ENCODE data around the gene PLAGL2. TPM values are rescaled to one million over a fixed set of nuclear protein-coding genes. Genes with fewer than 3 reads are reported as not detected.
"Not testable (repeated sequence)": the region's sequence is repeated elsewhere in the genome, so short reads cannot be mapped to it uniquely, and the experiment has no call there.

Gene PLAGL2
- polyA plus RNA-seq, 1 donor (not counting 4 experiments of a cell fraction or from before 2014, with no cell fraction given) = 4.3 TPM

DNA sequence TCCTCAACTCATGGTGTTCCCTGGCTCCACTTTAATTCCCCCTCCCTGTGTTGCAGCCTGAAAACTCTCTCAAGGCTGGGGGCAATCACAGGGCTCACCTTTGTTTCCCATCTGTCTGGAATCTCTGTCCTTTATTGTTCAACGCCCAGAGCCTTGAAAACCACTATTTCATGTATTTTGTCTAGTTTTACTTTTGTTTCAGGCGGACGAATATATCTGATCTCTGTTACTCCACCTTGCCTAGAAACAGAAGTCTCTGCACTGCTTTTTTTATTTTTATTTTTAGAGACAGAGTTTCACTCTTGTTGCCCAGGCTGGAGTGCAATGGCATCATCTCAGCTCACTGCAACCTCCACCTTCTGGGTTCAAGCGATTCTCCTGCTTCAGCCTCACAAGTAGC, 27.6 kb downstream of the PLAGL2 start:
- Histone ChIP-seq H3K9me3 (ENCODE audit: control insufficient read depth, low read depth, low read length) (no peaks in the 10 kb centered on the region), H3K9me1 (ENCODE audit: control insufficient read depth, extremely low read depth, insufficient read depth, low read length) (no peaks in the 10 kb centered on the region), H3K36me3 (ENCODE audit: control insufficient read depth in 2 of 2, extremely low read depth in 1 of 2, insufficient read depth in 2 of 2, low read length in 2 of 2) (no peaks in the 10 kb centered on the region), H4K20me1 (ENCODE audit: control insufficient read depth, extremely low read depth, insufficient read depth, low read length) (no peaks in the 10 kb centered on the region), H3K4me3 (ENCODE audit: control insufficient read depth in 2 of 3, extremely low read depth in 1 of 3, insufficient read depth in 2 of 3, low read depth in 1 of 3, low read length in 3 of 3) (no peak overlapping the region), H3K27ac (ENCODE audit: control insufficient read depth, insufficient read depth, low read length) (no peak overlapping the region), H3K4me1 (ENCODE audit: control insufficient read depth, extremely low read depth, insufficient read depth, low read length) (no peaks in the 10 kb centered on the region), H3K4me2 (ENCODE audit: control insufficient read depth, extremely low read depth, insufficient read depth, low read depth, low read length) (no peak overlapping the region), H3K9ac (ENCODE audit: control insufficient read depth, extremely low read depth, insufficient read depth, low read length) (no peak overlapping the region), H3K79me2 (ENCODE audit: control insufficient read depth, insufficient read depth, low read length) (no peaks in the 10 kb centered on the region), H3K27me3 (ENCODE audit: control insufficient read depth, extremely low read depth, insufficient read depth, low read length) (no peaks in the 10 kb centered on the region), H2AFZ (ENCODE audit: control insufficient read depth, low read length) (no peak overlapping the region)
- no peak for TF ChIP-seq EZH2 (IDR thresholded peaks at IDR 0.05; ENCODE audit: low read length)
- TF ChIP-seq, protein P1, sequence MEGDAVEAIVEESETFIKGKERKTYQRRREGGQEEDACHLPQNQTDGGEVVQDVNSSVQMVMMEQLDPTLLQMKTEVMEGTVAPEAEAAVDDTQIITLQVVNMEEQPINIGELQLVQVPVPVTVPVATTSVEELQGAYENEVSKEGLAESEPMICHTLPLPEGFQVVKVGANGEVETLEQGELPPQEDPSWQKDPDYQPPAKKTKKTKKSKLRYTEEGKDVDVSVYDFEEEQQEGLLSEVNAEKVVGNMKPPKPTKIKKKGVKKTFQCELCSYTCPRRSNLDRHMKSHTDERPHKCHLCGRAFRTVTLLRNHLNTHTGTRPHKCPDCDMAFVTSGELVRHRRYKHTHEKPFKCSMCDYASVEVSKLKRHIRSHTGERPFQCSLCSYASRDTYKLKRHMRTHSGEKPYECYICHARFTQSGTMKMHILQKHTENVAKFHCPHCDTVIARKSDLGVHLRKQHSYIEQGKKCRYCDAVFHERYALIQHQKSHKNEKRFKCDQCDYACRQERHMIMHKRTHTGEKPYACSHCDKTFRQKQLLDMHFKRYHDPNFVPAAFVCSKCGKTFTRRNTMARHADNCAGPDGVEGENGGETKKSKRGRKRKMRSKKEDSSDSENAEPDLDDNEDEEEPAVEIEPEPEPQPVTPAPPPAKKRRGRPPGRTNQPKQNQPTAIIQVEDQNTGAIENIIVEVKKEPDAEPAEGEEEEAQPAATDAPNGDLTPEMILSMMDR (optimal IDR thresholded peaks at IDR 0.05 in 1 of 3, IDR thresholded peaks at IDR 0.05 in 1 of 3, conservative IDR thresholded peaks at IDR 0.05 in 1 of 3; ENCODE audit: extremely low read depth in 1 of 3, insufficient read depth in 2 of 3, low read length in 3 of 3) = no peak
- FAIRE-seq = no peak
- dilution Hi-C loops (cut with MboI; ENCODE audit: extremely low pct_ligation_motif_present, low sequenced_read_pairs) = no loop called here
- DNase-seq (ENCODE audit: low read depth, low spot score) = no peak

DNA sequence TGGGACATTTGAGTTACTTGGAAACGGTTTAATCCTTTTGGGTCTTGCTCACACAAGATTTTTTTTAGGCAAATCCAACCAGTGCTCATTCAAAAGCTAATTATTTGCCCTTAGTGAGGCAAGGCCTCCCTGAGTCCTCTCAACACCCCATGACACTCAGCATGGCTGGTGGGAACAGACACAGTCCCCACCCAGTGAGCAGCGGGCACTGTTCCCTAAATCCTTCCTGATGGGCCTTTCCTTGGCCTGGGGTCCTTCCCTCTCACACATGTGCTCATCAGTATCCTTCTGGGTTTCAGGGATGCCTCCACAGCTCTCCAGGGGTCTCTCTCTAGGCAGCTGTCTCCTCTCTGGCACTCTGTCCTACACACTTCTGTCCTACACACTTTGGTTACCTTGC, 28.0 kb downstream of the PLAGL2 start:
- no peak for DNase-seq (ENCODE audit: low read depth, low spot score)
- TF ChIP-seq, protein P1 (optimal IDR thresholded peaks at IDR 0.05 in 1 of 3, IDR thresholded peaks at IDR 0.05 in 1 of 3, conservative IDR thresholded peaks at IDR 0.05 in 1 of 3; ENCODE audit: extremely low read depth in 1 of 3, insufficient read depth in 2 of 3, low read length in 3 of 3) = no peak
- no peak for TF ChIP-seq EZH2 (IDR thresholded peaks at IDR 0.05; ENCODE audit: low read length)
- Histone ChIP-seq H3K36me3 (ENCODE audit: control insufficient read depth in 2 of 2, extremely low read depth in 1 of 2, insufficient read depth in 2 of 2, low read length in 2 of 2) (no peaks in the 10 kb centered on the region), H2AFZ (ENCODE audit: control insufficient read depth, low read length) (no peak overlapping the region), H3K9ac (ENCODE audit: control insufficient read depth, extremely low read depth, insufficient read depth, low read length) (no peak overlapping the region), H3K27ac (ENCODE audit: control insufficient read depth, insufficient read depth, low read length) (no peak overlapping the region), H3K4me1 (ENCODE audit: control insufficient read depth, extremely low read depth, insufficient read depth, low read length) (no peaks in the 10 kb centered on the region), H3K79me2 (ENCODE audit: control insufficient read depth, insufficient read depth, low read length) (no peaks in the 10 kb centered on the region), H3K4me2 (ENCODE audit: control insufficient read depth, extremely low read depth, insufficient read depth, low read depth, low read length) (no peak overlapping the region), H3K27me3 (ENCODE audit: control insufficient read depth, extremely low read depth, insufficient read depth, low read length) (no peaks in the 10 kb centered on the region), H3K9me3 (ENCODE audit: control insufficient read depth, low read depth, low read length) (no peaks in the 10 kb centered on the region), H4K20me1 (ENCODE audit: control insufficient read depth, extremely low read depth, insufficient read depth, low read length) (no peaks in the 10 kb centered on the region), H3K4me3 (ENCODE audit: control insufficient read depth in 2 of 3, extremely low read depth in 1 of 3, insufficient read depth in 2 of 3, low read depth in 1 of 3, low read length in 3 of 3) (no peak overlapping the region), H3K9me1 (ENCODE audit: control insufficient read depth, extremely low read depth, insufficient read depth, low read length) (no peaks in the 10 kb centered on the region)
- FAIRE-seq = no peak
- dilution Hi-C loops (cut with MboI; ENCODE audit: extremely low pct_ligation_motif_present, low sequenced_read_pairs) = no loop called here

DNA sequence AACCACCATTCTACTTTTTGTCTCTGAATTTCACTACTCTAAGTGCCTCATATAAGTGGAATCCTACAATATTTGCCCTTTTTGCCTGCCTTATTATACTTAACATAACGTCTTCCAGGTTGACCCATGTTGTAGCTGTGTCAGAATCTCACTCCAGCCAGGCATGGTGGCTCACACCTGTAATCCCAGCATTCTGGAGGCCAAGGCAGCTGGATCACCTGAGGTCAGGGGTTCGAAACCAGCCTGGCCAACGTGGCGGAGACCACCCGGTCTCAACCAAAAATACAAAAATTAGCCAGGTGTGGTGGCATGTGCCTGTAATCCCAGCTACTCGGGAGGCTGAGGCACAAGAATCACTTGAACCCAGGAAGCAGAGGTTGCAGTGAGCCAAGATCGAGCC, 29.8 kb downstream of the PLAGL2 start:
- H3K36me3 ChIP-seq (ENCODE audit: control insufficient read depth in 2 of 2, extremely low read depth in 1 of 2, insufficient read depth in 2 of 2, low read length in 2 of 2); H3K4me2 ChIP-seq (ENCODE audit: control insufficient read depth, extremely low read depth, insufficient read depth, low read depth, low read length); H3K4me3 ChIP-seq (ENCODE audit: control insufficient read depth in 2 of 3, extremely low read depth in 1 of 3, insufficient read depth in 2 of 3, low read depth in 1 of 3, low read length in 3 of 3); H4K20me1 ChIP-seq (ENCODE audit: control insufficient read depth, extremely low read depth, insufficient read depth, low read length); H3K27ac ChIP-seq (ENCODE audit: control insufficient read depth, insufficient read depth, low read length); H3K79me2 ChIP-seq (ENCODE audit: control insufficient read depth, insufficient read depth, low read length); H3K9me3 ChIP-seq (ENCODE audit: control insufficient read depth, low read depth, low read length); DNase-seq (ENCODE audit: low read depth, low spot score); dilution Hi-C loops (cut with MboI; ENCODE audit: extremely low pct_ligation_motif_present, low sequenced_read_pairs); FAIRE-seq; H3K9me1 ChIP-seq (ENCODE audit: control insufficient read depth, extremely low read depth, insufficient read depth, low read length); H3K27me3 ChIP-seq (ENCODE audit: control insufficient read depth, extremely low read depth, insufficient read depth, low read length); H2AFZ ChIP-seq (ENCODE audit: control insufficient read depth, low read length); H3K4me1 ChIP-seq (ENCODE audit: control insufficient read depth, extremely low read depth, insufficient read depth, low read length); H3K9ac ChIP-seq (ENCODE audit: control insufficient read depth, extremely low read depth, insufficient read depth, low read length): not testable (repeated sequence)
